Fibroblast of skin of scalp (primary cell): Measurements from ENCODE around the gene MEGF10.
"Not testable (repeated sequence)": the region's sequence is repeated elsewhere in the genome, so short reads cannot be mapped to it uniquely, and the experiment has no call there.

ENCODE experiments used
- DNase-seq: peaks from one replicate; pipeline ENCODE4 v3.0.0-alpha.2; 2013

MEGF10 gene

GRCh38 chr5:127298036-127298429, 7.4 kb downstream of the MEGF10 start:
- DNase-seq = no peak

- no peak for DNase-seq
Observed at GRCh38 chr5:127298656-127299055, 8.1 kb downstream of the MEGF10 start.

- no peak for DNase-seq
Observed at GRCh38 chr5:127299678-127300077, 9.1 kb downstream of the MEGF10 start.

GRCh38 chr5:127302509-127302908, 11.9 kb downstream of the MEGF10 start:
- DNase-seq = no peak

- no peak for DNase-seq
Observed at GRCh38 chr5:127303404-127303803, 12.8 kb downstream of the MEGF10 start.

GRCh38 chr5:127305493-127305892, 14.9 kb downstream of the MEGF10 start:
- no peak for DNase-seq

- DNase-seq = no peak
Observed at GRCh38 chr5:127306036-127306435, 15.4 kb downstream of the MEGF10 start.

- no peak for DNase-seq
Observed at GRCh38 chr5:127306647-127307046, 16.1 kb downstream of the MEGF10 start.

GRCh38 chr5:127307868-127308267, 17.3 kb downstream of the MEGF10 start:
- no peak for DNase-seq

GRCh38 chr5:127308325-127308724, 17.7 kb downstream of the MEGF10 start:
- not testable (repeated sequence) for DNase-seq

- DNase-seq = no peak
Observed at GRCh38 chr5:127308945-127309344, 18.3 kb downstream of the MEGF10 start.

- DNase-seq = no peak
Observed at GRCh38 chr5:127311349-127311748, 20.8 kb downstream of the MEGF10 start.

- DNase-seq = no peak
Observed at GRCh38 chr5:127311781-127312525, 21.4 kb downstream of the MEGF10 start.

GRCh38 chr5:127313379-127313778, 22.8 kb downstream of the MEGF10 start:
- DNase-seq = no peak

GRCh38 chr5:127313847-127314473, 23.4 kb downstream of the MEGF10 start:
- DNase-seq = peak; percentile 39

GRCh38 chr5:127316011-127316410, 25.4 kb downstream of the MEGF10 start:
- DNase-seq = no peak

- not testable (repeated sequence) for DNase-seq
Observed at GRCh38 chr5:127317385-127317784, 26.8 kb downstream of the MEGF10 start.

- peak; percentile 57 for DNase-seq
Observed at GRCh38 chr5:127320032-127320965, 29.7 kb downstream of the MEGF10 start.

- no peak for DNase-seq
Observed at GRCh38 chr5:127321465-127321864, 30.9 kb downstream of the MEGF10 start.

GRCh38 chr5:127322403-127322802, 31.8 kb downstream of the MEGF10 start:
- no peak for DNase-seq

- no peak for DNase-seq
Observed at GRCh38 chr5:127324756-127325155, 34.2 kb downstream of the MEGF10 start.

GRCh38 chr5:127326431-127326830, 35.8 kb downstream of the MEGF10 start:
- DNase-seq = no peak
